GM18867 (cell line): ENCODE measurements around the gene TANGO2.

ENCODE experiments used
- ATAC-seq: cut with Tn5 transposase; IDR thresholded peaks from one replicate; pipeline ENCODE4 v1.9.1; 2021; ENCODE audit warnings: mild to moderate bottlenecking, moderate library complexity; ENCODE audit not compliant: unreplicated experiment

Gene TANGO2

DNA sequence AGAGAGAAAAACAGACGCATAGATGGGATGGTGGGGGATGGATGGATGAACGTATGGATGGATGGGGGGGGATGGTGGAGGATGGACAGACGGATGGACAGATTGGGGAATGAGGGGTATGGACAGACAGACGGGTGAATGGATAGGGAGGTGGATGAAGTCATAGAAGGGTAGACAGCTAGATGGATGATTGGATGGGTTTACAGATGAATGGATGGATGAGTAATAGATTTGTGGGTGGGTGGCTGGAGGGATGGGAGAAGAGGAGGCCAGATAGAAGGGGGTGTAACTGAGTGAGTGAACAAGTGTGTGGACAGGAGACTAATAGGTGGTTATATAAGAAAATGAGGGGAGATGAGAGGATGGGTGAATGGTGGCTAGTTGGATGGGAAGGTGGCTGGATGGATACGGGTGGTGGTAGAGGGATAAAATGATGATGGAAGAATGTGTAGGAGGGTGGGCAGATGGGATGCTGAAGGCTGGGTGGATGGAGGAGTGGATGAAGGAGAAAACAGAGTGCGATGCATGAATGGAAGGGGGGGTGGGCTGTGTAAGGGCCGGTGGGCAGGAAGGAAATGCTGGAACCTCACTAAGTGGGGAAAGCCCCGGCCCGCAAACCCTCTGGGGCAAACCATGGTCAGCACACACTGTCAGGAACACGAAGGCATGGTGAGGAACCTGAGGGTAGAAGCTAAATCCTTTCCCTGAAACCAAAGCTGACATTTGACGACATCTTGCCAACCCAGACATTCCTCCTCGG is 25.9 kb upstream of the TANGO2 start:
- ATAC-seq: no peak

DNA sequence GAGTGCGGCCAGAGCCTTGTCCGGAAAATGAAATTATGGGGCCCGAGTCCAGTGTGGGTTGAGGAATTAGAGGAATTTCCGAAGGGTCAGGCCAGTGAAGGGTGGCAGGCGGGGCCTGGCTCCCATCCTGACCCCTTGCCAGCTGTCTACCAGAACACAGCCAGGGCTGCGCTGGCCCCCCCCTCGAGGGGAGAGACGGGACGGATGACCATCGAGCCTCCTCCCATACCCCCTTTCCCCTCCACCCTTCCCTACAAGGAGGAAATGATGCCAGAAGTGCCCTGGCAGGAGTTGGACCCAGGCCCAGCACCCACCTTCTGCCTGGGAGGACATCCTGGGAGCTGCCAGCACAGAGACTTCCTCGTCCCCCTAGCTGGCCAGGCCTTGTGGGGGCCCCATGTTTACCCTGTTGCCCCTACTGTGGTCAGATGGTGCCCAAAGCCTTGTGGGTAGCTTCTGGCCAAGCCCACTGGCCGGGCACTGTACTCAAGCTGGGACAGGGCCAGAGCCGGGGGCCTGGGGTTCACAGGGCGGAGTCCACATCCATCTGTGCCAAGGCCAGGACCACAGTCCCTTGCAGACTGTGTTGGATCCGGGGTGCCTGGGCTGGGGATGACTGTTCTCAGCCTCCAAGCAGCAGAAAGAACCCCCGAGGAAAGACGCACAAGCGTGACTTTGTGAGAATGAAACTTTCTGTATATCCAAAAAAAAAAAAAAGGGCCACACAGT is 25.1 kb upstream of the TANGO2 start:
- ATAC-seq: no peak

DNA sequence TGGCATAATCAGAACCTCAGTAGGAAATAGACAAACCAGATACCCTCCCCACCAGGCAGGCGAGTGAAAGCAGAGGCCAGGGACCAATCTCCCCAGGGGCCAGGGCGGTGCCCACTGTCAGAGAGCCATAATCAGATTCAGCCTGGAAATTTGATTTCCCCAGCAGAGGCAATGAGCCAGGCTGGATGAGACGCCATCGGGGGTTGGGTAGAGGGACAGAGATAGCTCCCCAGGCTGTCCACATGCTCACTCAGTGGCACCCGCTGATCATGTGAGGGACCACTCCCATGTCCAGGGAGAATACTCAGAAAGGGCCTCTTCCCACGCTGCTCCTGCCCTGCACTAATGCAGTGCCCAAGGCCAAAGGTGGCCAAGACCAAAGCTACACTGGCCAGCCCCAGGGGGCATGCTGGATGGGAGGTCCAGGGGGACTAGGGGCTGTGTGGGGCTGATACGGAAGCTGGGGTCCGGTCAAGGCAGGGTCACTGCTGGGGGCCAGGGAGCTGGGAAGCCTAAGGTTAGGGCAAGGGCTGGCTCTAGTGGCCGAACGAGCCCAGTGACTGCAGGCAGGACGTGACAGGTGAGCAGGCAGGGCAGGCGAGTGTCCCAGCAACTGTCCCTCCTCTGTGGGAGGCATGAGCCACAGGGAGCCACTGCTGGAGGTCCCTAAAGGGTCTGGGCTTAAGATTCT is 24.1 kb upstream of the TANGO2 start:
- ATAC-seq: no peak

DNA sequence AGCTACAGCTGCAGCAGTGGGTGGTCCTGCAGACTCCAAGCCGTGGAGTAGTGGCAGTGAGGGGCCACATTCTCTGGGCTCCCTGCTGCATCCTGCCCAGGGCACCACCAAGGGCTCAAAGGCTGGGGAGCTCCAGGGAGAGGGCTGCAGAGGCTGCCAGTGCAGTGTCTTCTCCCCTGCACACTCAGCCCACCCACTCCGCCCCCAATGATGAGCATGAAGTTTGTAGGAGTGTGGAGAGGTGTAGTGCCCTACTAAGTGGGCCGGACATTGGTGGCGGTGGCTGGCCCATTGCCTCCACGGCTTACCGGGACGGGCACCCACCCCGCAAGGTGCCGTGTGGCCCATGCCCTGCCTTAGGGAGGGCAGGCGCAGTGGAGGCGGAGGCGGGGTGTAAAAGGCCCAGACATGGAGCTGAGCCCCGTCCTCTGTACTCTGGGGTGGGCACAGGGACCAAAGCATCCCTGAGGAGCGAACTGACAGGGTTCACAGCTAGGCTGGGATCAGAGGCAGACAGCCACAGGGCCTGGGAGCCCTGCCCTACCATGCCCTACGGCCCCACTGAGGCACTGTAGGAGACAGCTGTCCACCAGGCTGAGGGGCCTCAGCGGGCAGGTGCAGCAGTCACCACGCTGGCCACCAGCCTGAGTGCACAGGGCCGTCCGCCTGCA is 23.2 kb upstream of the TANGO2 start:
- no peak for ATAC-seq

DNA sequence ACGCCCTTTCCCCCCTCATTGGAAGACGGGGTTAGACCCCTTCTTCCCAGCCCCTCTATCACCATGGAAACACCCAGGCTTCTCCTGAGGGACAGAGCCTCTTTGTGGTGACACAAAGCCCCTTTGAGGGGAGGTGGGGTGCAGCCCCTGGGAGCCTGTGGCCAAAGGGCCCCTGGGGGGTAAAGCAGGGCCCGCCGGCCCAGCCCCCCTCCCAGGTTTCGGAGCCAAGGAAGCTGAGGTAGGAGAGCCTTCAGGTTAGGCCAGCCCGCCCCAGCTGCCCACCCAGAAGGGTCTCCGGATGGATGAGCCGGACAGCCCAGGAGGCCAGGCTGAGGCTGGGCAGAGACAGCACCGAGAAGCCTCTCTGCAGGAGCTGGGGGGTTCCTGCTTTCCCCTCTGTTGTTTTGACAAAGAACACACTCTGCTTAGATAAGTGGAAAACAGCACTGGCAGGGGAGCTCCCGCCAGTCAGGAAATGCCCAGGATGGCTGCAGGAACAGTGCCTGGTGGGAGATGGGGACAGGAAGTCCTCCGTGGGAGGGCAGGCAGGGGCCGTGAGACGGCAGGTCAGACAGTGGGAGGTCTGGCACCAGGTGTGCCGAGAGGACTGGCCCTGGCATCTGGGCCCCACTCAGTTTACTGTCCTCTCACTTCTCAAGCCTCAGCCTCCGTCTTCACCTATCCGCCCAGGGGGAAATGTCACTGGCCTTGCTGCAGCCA is 22.5 kb upstream of the TANGO2 start:
- no peak for ATAC-seq

DNA sequence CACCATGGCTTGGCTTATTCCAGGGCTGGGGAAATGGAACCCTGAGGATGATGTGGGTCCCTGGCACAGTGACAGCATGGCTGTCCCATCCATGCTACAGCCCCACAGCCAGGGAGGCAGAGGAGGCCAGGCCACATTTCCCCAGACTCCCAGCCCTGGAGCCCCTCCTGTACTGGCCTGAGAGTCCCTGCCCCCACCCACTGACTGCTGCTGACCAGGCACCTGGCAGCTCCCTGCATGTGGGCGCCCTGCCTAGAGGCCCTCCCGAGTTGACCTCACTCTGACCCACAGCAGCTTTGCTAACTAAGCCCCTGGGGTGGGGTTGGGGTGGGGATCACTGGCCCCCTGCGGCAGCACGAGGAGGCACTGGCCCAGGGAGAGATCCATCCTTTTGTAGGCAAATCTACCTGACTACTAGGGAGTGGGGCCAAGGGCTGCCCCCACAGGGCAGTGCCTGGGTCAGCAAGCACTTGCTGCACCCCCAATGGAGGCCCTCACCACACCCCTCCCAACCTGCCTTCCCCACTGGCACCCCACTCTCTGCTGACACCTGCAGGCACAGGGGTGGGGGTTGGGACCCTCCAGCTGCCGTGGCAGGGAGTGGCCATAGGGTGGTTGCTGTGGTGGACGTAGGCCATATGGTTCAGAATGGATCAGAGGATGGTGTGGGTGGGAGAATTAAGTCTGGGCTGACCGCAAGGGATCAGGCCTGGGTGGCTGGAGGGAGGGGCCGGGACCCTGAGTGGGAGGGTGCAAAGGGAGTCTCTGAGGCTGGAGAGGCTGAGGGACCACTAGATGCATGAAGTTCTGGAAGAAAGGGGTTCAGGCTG is 21.7 kb upstream of the TANGO2 start:
- no peak for ATAC-seq

DNA sequence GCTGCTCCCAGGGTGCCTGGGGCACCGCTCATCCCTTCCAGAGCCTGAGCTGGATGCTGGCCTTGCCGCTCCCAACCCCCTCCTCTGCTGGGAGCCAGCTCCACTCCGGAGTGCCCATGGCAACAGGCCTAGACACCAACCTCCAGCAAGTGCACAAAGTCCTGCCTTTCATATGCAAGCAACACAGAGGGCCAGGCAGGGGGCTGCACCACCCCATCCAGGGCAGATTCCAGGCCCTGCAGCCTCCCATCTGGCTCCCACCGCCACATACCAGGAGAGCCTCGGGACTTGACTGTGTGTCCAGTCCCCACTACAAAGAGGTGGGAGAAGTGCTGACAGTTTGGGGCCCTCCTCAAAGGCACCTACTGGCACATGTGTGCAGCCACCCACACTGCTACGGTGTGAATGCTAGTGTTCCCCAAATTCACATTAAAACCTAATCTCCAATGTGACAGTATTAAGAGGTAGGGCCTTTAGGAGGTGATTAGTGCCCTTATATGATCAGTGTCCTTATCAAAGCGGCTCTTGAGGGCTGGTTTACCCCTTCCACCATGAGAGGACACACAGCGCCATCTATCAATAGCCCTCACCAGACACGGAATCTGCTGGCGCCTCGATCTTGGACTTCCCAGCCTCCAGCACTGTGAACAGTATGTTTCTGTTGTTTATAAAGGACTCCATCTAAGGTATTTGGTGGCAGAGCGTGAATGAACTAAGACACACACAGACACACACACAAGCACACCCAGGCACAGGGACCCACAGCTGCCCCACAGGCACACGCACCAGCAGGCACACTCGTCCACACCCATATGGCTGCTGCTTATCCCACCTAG is 20.4 kb upstream of the TANGO2 start:
- ATAC-seq: no peak

DNA sequence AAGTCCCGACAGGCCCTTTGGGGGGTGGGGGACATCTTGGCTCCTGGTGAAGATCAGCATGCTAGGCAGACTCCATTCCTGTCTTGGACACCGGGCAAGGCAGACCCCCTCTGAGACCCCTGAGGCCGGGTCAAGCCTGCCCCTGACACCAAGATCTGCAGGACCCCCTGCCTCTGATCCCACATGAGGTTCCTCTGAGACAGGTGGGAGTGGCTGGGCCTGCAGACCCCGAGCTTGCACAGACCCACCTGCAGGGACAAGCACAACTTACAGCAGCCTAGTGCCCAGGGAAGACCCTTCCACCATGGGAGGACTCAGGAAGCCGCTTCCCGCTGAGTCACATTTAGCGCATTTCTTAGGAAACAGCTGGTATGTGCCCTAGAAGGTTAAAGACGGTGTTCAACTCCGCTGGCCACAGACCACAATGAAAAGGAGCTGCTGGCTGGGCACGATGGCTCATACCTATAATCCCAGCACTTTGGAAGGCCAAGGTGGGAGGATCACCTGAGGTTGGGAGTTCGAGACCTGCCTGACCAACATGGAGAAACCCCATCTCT is 19.8 kb upstream of the TANGO2 start:
- ATAC-seq: no peak

DNA sequence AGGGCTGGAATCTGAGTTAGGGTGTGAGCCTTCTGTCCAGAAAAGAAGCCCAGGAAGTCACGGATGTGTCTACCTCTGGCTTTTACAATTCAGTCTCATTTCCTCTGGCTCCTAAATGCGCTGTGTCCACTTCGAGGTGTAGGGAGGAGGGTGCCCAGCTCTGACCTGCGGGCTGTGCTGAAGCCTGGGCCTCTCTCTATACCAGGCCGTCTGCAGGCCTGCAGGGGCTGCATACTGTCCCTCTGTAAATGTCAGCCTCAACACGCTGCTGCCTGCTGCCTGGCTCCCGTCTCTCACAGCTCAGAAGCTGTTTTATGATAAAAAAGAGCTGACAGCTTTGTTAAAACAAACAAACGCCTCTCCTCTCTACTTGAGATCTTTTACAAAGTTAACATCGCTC is 18.8 kb upstream of the TANGO2 start:
- no peak for ATAC-seq

DNA sequence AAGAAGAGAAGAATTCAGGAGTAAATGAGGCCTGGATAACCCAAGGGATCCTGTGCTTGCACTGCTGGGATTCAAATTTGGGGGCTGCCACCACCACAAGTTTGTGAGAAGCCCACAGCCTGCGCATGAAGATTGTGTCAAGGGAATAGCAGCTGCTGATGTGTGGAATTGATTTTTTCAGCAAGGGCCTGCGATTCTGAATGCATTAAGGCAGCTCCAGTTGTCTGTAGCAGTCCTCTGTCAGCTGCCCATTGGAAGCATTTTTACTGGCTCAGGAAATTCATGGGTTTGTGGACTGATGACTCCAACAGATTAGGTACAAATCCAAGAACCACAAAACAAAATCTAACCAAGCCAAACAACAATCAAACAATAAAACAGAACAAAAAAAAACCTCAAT is 18.3 kb upstream of the TANGO2 start:
- no peak for ATAC-seq

DNA sequence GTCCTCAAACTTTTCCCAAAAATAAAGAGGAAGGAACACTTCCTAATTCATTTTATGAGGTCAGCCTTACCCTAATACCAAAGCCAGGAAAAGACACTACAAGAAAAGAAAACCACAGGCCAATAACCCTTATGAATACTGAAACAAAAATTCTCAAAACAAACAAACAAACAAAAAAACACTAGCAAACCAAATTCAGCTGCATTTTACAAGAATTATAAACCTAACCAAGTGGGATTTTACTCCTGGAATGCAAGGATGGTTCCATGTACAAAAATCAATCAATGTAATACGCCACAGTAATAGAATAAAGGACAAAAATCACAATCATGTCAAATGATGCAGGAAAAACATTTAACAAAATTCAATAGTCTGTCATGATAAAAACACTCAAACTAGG is 17.6 kb upstream of the TANGO2 start:
- ATAC-seq: no peak

DNA sequence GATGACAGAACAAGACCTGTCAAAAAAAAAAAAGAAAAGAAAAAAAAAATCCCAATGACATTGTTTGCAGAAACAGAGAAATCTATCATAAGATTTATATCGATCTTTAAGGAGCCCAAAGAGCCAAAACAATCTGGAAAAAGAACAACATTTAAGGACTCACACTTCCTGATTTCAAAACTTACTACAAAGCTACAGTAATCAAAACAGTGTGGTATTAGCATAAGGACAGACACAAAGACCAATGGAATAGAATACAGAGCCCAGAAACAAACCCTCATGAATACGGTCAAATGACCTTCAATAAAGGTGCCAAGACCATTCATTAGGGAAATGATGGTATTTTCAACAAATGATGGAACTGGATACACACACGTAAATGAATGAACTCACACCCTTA is 16.4 kb upstream of the TANGO2 start:
- no peak for ATAC-seq

DNA sequence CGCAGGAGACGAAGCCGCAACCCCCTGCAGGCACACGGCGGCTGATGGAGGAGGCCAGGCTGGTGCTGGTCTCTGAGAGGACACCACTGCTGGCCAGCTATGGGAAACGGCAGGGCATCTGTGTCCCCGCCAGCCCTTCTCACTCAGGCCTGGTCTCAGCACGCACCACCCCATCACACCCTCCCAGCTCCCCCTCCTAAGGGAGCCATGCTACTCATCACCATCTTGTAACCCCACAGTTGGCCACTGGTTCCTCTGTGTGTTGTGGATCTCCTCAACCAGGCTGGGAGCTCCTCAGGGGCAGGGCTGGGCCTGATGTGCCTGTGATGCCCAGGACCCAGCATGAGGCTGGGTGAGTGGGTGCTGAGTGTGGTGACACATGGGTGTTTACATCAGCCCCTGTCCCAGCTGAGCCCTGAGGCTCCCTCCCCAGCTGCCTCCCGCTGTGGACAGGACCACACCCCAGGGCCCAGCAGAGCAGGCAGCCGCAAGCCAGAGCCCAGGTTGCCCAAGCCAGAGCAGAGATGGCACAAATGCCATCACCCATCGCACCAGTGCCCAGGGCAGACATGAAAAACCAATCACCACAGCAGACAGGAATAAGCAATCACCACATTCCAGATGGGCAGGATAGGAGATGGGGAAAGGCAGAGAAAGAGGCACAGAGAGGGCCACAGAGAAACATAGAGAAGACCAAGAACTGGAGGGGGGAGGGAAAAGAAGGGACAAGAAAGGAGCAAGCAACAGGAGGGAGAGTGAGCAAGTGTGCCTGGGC is 12.5 kb upstream of the TANGO2 start:
- ATAC-seq: no peak

DNA sequence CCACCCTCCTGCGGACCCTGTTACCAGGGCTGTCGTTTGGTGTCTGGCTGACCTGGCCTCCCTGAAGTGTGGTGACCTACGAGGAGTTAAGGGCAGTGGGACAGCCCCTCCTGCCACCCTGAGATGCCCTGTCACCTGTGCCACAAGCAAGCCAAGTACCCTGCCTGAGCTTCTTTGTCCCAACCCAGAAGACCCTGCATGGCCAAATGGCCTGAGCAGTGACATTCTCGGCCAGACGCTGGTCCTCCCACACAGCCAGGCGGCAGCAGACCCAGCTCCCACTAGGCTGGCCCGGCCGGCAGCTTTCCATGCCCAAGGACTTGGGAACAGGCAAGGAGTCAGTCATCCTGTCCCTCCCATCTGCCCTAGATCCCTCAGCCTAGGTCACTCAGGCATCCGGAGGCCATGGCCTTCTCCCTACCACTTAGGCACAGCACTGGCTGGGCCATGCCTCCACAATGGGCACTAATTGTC is 11.9 kb upstream of the TANGO2 start:
- ATAC-seq: no peak

DNA sequence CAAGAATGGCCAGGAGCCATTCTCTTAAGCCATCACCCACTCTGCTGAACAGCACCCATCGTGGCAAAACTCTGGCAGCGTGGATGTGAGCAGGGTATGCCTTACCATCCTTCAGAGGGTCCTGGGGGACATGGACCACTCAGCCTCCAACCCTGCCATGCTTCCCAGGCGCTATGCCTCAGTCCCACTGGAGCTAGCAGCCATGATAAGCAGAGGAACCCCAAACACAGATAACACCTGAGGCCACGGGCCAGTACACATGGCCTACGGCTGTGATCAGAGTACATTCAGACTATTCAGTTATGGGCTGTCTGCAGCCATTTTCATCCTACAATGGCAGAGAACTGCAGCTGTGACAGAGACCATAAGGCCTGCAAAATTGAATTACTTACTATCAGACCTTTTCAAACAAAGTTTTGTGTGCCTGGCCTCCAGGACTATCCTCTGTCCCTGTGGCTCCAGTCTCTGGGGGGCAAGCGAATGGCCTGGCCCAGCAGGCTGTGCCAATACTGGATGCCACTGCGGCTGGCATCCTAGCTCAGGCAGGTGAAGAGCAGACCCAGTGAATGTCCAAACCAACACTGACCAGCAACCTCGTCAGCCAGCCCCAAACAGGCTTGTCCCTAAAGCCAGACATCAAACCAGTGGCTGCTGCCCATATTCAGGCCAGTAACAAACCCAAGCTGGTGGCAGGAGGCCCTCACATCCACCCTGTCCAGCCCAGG is 11.2 kb upstream of the TANGO2 start:
- no peak for ATAC-seq

DNA sequence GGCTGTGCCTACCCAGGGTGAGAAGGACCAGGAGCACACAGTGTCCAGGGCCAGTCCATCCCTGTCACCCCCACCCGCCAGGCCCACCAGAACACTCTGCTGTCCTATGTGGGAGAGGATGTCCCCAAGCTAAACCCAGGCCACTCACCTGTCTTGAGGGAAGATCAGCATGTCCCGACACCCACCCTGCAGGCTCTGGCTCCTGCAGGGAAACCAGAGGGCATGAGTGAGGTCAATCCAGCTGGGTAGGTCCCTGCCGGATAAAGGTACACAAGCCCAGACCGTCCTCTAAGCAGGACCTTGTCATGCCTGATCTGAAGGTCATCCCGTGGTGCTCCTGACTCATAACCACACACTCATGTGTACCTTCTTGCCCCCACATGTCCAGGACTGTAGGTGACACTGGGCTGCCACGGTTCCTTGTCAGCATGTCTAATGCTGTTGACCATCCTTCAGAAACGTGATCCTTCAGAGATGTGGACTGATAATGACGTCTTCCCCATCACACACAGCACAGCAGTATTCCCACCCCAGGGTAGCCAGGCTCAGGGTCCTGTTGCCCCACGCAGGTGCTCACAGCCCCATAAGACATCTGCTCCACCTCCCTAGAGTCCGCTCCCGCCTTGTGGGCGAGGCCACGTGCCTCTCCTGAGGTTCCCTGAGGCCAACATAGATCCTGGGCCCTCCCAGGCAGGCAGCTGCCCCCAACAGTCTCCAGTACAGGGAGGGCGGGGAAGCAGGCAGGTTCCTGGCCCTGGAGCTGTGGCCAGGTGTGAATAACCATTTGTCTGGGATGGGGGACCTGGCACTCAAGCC is 10.4 kb upstream of the TANGO2 start:
- ATAC-seq: no peak
